A673 (cell line): ENCODE results near the gene FGFR1OP2. TPM values are rescaled to one million over a fixed set of nuclear protein-coding genes. Genes with fewer than 3 reads are reported as not detected.

Experiments
- BruUV-seq: library from RNA; stranded (reverse); fragments of 400-500 nt; replicated peaks from 2 replicates; lab custom pipeline; 2021; lab: Mats Ljungman, UMichigan
- CTCF ChIA-PET: fragments of 300-600 bp; sonication (Branson Sonifier 250); formaldehyde crosslinking; loops from one replicate; lab custom pipeline; 2022; ENCODE audit warnings: antibody characterized with exemption; lab: Charles Lee
- POLR2A ChIA-PET: fragments of 300-600 bp; sonication (Branson Sonifier 250); formaldehyde crosslinking; loops from one replicate; lab custom pipeline; 2022; ENCODE audit warnings: antibody characterized with exemption; ENCODE audit not compliant: low non-redundant PET; lab: Charles Lee
- DNase-seq: peaks from one replicate; pipeline ENCODE4 v3.0.0-alpha.2; 2015; ENCODE audit warnings: low spot score
- H3K27ac ChIP-seq: fragments of 200-600 bp; sonication (generic); 2 replicates; pipeline ENCODE4 v1.5.1; 2016; ENCODE audit warnings: mixed run types, low read depth, mild to moderate bottlenecking, mixed read lengths, antibody characterized with exemption, low read length; ENCODE audit not compliant: poor library complexity, severe bottlenecking
- H3K27me3 ChIP-seq: fragments of 200-600 bp; sonication (generic); replicated peaks from 2 replicates; pipeline ENCODE4 v1.6.1; 2017; ENCODE audit warnings: mixed run types, low read depth, mild to moderate bottlenecking, mixed read lengths, antibody characterized with exemption, low read length; ENCODE audit not compliant: insufficient read depth, poor library complexity
- H3K36me3 ChIP-seq: fragments of 200-600 bp; sonication (generic); 2 replicates; pipeline ENCODE4 v1.6.1; 2016; ENCODE audit warnings: mixed run types, mild to moderate bottlenecking, mixed read lengths, antibody characterized with exemption, low read length; ENCODE audit not compliant: insufficient read depth, poor library complexity, severe bottlenecking
- H3K4me1 ChIP-seq: fragments of 200-600 bp; sonication (generic); 2 replicates; pipeline ENCODE4 v1.6.1; 2017; ENCODE audit warnings: mixed run types, mild to moderate bottlenecking, mixed read lengths, antibody characterized with exemption, low read length; ENCODE audit not compliant: insufficient read depth, poor library complexity, severe bottlenecking
- H3K4me3 ChIP-seq: fragments of 200-600 bp; sonication (generic); 2 replicates; pipeline ENCODE4 v1.5.1; 2016; ENCODE audit warnings: low read depth, mixed run types, mild to moderate bottlenecking, mixed read lengths, low read length; ENCODE audit not compliant: poor library complexity, severe bottlenecking
- H3K9me3 ChIP-seq: fragments of 200-600 bp; sonication (generic); 2 replicates; pipeline ENCODE4 v1.6.1; 2016; ENCODE audit warnings: mixed run types, low read depth, mild to moderate bottlenecking, mixed read lengths, antibody characterized with exemption, low read length; ENCODE audit not compliant: poor library complexity, severe bottlenecking
- EZH2 ChIP-seq: fragments of 200-600 bp; sonication (generic); IDR thresholded peaks from 2 replicates; pipeline ENCODE4 v1.6.1; 2017; ENCODE audit warnings: borderline replicate concordance, low read depth, mild to moderate bottlenecking, mixed read lengths, antibody characterized with exemption, low read length; ENCODE audit not compliant: poor library complexity, severe bottlenecking
- intact Hi-C: fragments of 100-400 bp; cut with micrococcal nuclease; formaldehyde crosslinking; loops from one replicate; pipeline ENCODE4 v1.10.0; 2022; ENCODE audit not compliant: unreplicated experiment
- total RNA-seq: library from RNA; stranded (reverse); gene quantifications from 2 replicates; pipeline ENCODE4 v1.2.3, GENCODE V29; 2021
- TF ChIP-seq, protein P1 (sequence below): fragments of 300-800, 200-600 bp; sonication (generic); conservative IDR thresholded peaks from 2 replicates; pipeline ENCODE4 v1.5.1; 2017; ENCODE audit warnings: low read depth, mild to moderate bottlenecking, antibody characterized with exemption, low read length, moderate library complexity, mixed read lengths

Gene FGFR1OP2
- total RNA-seq, 1 experiment from 2014 or later, result 40.3 TPM

DNA sequence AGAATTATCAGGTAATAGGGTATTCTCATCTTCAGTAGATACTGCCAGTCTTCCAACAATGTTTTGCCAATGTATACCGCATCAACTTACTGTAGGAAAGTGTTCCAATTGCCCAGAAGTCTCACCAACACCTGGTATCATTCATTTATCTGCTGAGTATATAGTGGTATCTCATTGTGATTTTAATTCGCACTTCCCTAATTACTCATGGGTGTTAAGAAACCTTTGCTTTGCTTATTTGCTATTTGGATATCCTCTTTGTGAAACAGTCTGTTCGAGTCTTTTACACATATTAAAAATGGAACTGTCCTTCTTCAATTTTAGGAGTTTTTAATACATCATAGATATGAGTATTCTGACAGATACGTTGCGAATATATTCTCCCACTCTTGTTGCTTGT is 69.8 kb downstream of the FGFR1OP2 start:
- Histone ChIP-seq H3K36me3 (no peaks in the 10 kb centered on the region), H3K27me3 (no peaks in the 10 kb centered on the region), H3K4me1 (peaks cover 23% of the 10 kb centered on the region), H3K27ac (no peak overlapping the region), H3K9me3 (no peaks in the 10 kb centered on the region), H3K4me3 (no peak overlapping the region)
- no TSS peak for BruUV-seq
- no peak for DNase-seq
- intact Hi-C loops, result no loop called here
- ChIA-PET POLR2A (no interaction called here), CTCF (no interaction called here)
- TF ChIP-seq, protein P1, sequence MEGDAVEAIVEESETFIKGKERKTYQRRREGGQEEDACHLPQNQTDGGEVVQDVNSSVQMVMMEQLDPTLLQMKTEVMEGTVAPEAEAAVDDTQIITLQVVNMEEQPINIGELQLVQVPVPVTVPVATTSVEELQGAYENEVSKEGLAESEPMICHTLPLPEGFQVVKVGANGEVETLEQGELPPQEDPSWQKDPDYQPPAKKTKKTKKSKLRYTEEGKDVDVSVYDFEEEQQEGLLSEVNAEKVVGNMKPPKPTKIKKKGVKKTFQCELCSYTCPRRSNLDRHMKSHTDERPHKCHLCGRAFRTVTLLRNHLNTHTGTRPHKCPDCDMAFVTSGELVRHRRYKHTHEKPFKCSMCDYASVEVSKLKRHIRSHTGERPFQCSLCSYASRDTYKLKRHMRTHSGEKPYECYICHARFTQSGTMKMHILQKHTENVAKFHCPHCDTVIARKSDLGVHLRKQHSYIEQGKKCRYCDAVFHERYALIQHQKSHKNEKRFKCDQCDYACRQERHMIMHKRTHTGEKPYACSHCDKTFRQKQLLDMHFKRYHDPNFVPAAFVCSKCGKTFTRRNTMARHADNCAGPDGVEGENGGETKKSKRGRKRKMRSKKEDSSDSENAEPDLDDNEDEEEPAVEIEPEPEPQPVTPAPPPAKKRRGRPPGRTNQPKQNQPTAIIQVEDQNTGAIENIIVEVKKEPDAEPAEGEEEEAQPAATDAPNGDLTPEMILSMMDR, result no peak
- TF ChIP-seq EZH2, result no peak

DNA sequence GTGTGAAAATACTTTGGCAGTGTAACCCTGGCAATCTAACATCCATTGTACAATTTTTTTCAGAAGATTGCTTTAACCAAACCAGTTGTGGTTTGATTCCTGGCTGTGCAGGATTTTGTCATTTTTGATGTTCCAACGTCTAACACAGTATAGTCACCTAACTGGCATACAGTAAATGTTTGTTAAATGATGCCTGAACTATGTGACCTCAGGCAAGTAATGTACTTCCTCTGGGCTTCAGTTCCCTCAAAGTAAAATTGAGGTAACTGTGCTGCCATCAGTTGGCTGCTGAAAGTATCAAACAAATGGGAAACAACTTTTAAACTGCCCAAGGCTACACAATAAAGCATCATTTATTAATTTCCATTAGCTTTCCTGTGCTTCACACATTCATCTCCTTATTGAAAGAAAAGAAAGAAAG is 71.6 kb downstream of the FGFR1OP2 start:
- Histone ChIP-seq H3K36me3 (no peaks in the 10 kb centered on the region), H3K4me3 (no peak overlapping the region), H3K4me1 (peaks cover 10% of the 10 kb centered on the region), H3K27ac (no peak overlapping the region), H3K9me3 (no peaks in the 10 kb centered on the region), H3K27me3 (no peaks in the 10 kb centered on the region)
- intact Hi-C loops, result loop anchor here (5.0 to 10.0 kb wide), 3 partner anchors 73 to 695 kb away; partner anchors contain the start of genes FGFR1OP2 and INTS13
- no peak for DNase-seq
- TF ChIP-seq, protein P1, result no peak
- TF ChIP-seq EZH2, result no peak
- ChIA-PET POLR2A (no interaction called here), CTCF (interaction anchor here (0.8 kb wide), 1 partner anchor 12 kb away, joined by 3 read pairs; no protein-coding TSS in a partner anchor)
- BruUV-seq, result no TSS peak

DNA sequence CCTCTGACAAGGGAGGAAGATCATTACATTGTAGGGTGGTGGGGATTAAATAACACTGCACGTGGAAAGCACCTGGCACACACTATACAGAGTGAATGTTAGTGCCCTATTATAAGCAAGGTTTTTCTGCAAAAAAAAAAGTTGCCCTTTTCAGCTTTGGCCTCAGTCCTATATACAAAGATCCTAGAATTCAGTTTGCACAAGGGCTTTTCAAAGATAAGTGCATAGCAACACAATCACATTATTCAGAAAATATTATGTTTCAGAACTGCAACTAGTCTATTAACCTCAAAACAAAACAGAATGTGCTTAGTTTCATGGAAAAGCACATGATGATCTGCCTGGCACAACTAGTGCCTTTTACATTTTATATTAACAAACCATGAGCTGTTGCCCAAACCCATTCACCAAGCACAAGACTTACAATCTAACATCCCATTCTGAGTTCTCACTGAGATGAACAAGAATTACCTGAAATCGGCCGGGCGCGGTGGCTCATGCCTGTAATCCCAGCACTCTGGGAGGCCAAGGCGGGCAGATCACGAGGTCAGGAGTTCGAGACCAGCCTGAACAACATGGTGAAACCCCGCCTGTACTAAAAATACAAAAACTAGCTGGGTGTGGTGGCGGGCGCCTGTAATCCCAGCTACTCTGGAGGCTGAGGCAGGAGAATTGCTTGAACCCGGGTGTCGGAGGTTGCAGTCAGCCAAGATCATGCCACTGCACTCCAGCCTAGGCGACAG is 74.1 kb downstream of the FGFR1OP2 start:
- POLR2A ChIA-PET, result no interaction called here
- TF ChIP-seq, protein P1, result no peak
- TF ChIP-seq EZH2, result no peak
- Histone ChIP-seq H3K27ac (no peak overlapping the region), H3K27me3 (no peaks in the 10 kb centered on the region), H3K36me3 (no peaks in the 10 kb centered on the region), H3K4me1 (peaks cover 9% of the 10 kb centered on the region), H3K4me3 (no peak overlapping the region), H3K9me3 (no peaks in the 10 kb centered on the region)
- intact Hi-C loops, result loop anchor here (5.0 to 10.0 kb wide), 3 partner anchors 75 to 692 kb away; partner anchors contain the start of genes FGFR1OP2 and INTS13
- no TSS peak for BruUV-seq
- CTCF ChIA-PET, result no interaction called here
- DNase-seq, result no peak
